ENCODE data around the gene RIT1. TPM values are rescaled to one million over a fixed set of nuclear protein-coding genes. Genes with fewer than 3 reads are reported as not detected.

RIT1 gene
- total RNA-seq, 1 donor from 2014 or later, result 18.7 TPM

DNA sequence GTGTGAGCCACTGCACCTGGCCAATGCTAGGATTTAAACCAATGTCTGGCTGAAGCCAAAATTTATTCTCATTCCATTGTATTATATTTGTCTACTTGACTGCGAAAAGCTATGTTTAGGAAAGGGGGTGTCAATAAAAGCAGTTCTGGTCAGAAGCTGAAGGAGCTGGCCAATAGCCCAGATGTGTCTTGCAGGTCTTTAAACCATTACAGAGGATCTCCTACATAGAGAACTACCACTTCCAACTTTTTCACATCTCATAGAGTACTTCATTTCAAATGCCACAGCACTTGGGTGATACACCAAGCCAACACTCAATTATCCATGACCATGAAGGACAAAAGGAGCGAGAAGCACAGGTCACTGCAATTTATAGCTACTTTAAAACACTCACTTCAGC, 49.3 kb downstream of the RIT1 start:
- intact Hi-C loops (cut with micrococcal nuclease), result no loop called here
- no peak for ATAC-seq
- DNase-seq, result no peak

GRCh38 chr1:155860970-155861510, 50.1 kb downstream of the RIT1 start:
- intact Hi-C loops (cut with micrococcal nuclease), result no loop called here
- ATAC-seq (no peak), DNase-seq (no peak)

DNA sequence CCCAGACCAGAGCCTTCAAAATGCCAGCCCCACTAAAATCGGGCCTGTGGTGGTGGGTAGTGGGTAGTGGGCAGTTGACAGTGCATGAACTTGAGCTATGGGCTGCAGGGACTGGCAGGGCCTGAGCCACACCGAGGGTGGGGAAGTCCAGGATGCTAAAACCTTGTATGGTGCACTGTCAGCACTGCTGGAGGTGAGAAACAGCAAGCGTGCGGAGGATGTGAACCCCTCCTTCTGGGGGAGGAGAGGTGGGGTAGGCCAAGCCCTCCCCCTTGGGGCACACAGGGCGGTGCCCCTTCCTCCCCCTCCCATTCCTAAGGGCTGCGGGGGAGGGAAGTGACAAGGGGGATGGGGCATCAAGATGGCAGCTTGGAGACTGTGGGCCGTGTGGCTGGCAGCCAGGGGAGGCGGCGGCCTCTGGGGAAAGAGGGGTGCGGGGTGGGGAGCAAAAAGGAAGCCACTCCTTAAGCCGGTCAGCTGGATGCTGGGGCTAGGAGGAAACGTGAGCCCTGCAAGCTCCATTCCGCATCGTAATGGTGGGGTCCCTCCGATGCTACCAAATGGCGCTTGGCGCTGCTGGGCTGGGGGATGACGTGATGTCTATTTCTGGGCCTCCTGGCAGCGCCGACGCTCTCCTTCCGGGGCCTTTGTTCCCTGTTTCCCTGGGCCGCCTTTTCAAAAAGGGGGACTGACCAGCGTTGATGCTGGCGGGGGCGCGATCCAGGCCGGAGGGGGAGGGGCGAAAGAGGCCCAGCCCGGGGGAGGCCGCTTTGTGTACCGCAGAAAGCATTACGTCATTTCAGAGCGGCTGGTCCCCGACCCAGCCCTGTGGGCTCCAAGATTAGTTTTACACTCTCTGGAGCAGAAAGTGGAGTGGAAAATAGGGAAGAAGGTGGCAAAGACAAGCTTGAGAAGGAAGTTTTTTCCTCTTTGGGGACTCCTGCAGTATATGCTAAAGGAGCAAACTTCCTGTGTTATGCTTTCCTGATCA, 51.0 kb downstream of the RIT1 start:
- intact Hi-C loops (cut with micrococcal nuclease), result no loop called here
- ATAC-seq (peak; percentile 68), DNase-seq (peak; percentile 91)

GRCh38 chr1:155859234-155859829, 51.8 kb downstream of the RIT1 start, which contains the start of gene SYT11:
SYT11 (plus strand) TSS chr1:155859567; CDS start chr1:155859762, 195 bp downstream.
- peak; percentile 91 for ATAC-seq
- intact Hi-C loops (cut with micrococcal nuclease), result no loop called here
- peak; percentile 96 for DNase-seq

DNA sequence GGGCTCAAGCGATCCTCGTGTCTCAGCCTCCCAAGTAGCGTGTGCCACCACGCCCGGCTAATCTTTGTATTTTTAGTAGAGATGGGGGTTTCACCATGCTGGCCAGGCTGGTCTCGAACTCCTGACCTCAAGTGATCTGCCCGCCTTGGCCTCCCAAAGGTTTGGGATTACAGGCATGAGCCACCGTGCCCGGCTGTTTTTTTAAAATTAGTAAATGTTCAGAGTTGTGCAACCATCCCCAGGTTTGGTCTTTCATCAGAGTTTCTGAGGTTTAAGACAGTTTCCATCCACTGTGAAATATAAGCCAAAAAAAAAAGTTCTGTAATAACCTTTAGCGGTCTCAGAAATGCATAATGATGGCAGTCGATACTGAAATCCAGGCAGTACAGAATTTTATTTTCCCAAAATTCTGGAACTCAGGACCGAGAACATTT, 52.3 kb downstream of the RIT1 start:
- ATAC-seq (no peak), DNase-seq (no peak)
- intact Hi-C loops (cut with micrococcal nuclease), result no loop called here

DNA sequence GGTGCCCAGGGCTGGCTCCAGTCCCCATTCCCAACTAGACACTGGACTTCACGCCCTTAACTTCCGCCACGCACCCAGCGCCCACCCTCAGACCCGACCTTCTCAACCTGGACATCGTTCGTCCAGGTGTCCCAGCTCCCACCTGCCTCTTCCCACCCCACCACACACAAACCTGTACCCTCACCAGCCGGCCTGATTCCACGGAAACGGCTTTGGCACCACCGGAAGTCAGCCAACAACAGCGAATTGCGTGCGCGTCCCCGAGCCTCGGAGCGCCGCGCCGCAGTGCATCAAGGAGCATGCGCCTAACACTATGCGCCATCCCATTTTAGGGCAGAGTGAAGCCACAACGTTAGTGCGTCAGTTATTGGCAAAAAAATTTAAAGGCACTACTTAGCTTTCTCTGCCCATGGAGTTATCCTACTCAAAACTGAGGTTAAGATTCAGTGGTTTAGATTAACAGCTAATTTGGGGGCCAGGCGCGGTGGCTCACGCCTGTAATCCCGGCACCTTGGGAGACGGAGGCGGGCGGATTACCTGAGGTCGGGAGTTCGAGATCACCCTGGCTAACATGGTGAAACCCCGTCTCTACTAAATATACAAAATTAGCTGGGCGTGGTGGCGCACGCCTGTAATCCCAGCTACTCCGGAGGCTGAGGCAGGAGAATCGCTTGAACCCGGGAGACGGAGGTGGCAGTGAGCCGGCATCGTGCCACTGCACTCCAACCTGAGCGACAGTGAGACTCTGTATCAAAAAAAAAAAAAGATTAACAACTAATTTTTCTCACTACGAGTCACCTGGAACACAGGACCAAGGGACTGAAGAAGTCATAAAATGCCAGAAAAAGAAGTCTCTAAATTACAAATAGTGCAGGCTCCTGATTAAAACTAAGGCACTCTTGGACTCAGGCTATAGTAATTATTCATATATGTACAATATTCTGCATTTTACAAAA, 53.9 kb downstream of the RIT1 start, which contains the start of gene GON4L:
TSS of gene GON4L (minus strand) at position 240 of the 956 bp plus-strand sequence. CDS start 3,434 bp downstream, outside the sequence.
- intact Hi-C loops (cut with micrococcal nuclease), result no loop called here
- peak; percentile 92 for DNase-seq
- ATAC-seq, result peak; percentile 69

DNA sequence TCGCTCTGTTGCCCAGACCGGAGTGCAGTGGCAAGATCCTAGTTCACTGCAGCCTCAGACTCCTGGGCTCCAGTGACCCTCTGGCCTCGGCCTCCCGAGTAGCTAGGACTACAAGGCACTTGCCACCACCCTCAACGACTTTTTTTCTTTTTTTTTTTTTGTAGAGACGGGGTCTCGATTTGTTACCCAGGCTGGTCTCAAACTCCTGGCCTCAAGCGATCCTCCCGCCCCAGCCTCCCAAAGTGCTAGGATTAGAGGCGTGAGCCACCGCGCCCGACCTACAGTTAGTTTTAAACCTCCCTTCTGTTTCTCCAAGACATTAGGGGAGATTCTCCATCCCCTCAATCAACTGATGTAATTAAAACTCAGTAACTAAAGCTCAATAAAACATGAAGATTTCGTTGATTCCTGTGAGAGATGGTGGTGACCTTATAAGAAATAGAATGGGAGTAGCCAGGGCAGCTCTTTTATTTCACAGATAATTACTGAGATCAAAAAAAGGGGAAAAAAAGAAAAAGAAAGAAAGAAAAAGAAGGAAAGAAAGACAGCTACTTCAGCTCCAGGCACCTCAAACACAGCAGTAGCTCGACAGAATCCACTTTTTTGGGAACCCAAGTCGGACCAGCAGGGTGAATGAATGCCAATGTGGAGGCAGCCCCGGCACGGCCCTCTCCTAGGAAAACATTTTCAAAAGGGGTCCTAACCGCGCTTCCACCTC, 54.7 kb downstream of the RIT1 start:
- ATAC-seq (no peak), DNase-seq (no peak)
- intact Hi-C loops (cut with micrococcal nuclease), result no loop called here

DNA sequence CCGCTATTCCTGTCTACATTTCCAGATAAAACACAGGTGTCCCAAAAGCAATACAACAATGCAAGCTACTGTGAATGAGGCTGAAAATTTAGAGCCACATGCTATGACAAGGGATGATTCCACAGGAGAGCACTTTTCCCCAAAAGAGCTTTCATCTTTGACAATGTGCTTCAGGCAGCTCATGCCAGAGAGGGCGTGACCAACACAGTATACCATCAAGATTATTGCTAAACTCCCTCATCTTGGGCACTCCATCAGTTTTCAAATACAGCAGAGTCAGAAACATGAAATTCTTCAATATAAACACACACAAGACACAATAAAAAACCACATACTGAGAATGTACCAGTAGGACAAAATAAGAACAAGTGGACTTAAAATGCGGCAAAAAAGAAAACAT, 60.8 kb downstream of the RIT1 start:
- intact Hi-C loops (cut with micrococcal nuclease), result no loop called here
- DNase-seq (no peak), ATAC-seq (no peak)

DNA sequence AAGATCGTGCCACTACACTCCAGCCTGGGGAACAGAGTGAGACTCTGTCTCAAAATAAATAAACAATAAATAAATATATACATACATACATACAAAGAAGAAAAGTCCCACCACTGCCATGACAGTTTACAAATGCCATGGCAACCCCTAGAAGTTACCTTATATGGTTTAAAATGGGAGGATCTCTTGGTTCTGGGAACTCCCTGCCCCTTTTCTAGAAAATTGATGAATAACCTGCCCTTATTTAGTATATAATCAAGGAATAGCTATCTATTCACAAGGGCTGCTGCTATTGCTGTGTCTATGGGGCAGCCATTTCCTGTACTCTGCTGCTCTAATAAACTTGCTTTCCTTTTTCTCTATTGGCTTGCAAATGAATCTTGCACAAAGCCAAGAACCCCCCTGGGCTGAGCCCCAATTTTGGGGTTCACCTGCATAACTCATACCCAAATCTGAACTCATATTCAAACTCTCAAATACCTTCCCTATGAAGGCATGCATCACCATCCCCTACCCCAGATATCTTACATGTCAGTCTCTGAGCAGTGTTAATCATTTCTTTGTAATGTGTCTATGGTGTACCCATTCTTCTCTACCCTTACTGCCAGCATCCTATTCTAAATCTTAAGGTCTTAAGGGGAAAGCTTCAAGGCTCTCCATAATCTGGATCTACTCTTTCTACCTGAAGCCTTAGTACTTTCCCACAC, 63.2 kb downstream of the RIT1 start:
- intact Hi-C loops (cut with micrococcal nuclease), result no loop called here
- DNase-seq (no peak), ATAC-seq (no peak)

Small RNA genes within 50 kb of the gene (microRNA-seq; reads per million reads assigned to microRNA genes)
- not detected for gene MIR6738 (ENCODE audit: borderline number of aligned reads)

Other genes starting within 250 kb of the RIT1 start
- gene YY1AP1, start 222.6 kb downstream of the RIT1 start, total RNA-seq, result 70.5 TPM
- gene DAP3, start 222.3 kb downstream of the RIT1 start, total RNA-seq, result 123 TPM
- gene GON4L, start 54.1 kb downstream of the RIT1 start, total RNA-seq, result 20.3 TPM
- 6.6 TPM for gene SYT11, start 51.8 kb downstream of the RIT1 start, total RNA-seq
- 22.6 TPM for gene KHDC4, start 23.1 kb upstream of the RIT1 start, total RNA-seq
- not detected for gene RXFP4, start 30.3 kb upstream of the RIT1 start, total RNA-seq
- gene ARHGEF2, start 67.2 kb upstream of the RIT1 start, total RNA-seq, result 61.2 TPM
- gene SSR2, start 109.6 kb upstream of the RIT1 start, total RNA-seq, result 75.8 TPM
- 33.9 TPM for gene UBQLN4, start 142.4 kb upstream of the RIT1 start, total RNA-seq
- gene LAMTOR2, start 143.4 kb upstream of the RIT1 start, total RNA-seq, result 65.6 TPM
- gene RAB25, start 149.8 kb upstream of the RIT1 start, total RNA-seq, result not detected
- 0.17 TPM for gene MEX3A, start 171.1 kb upstream of the RIT1 start, total RNA-seq
- 252 TPM for gene LMNA, start 203.4 kb upstream of the RIT1 start, total RNA-seq
- gene SEMA4A, start 242.2 kb upstream of the RIT1 start, total RNA-seq, result 0.69 TPM